GM19395 (cell line): ENCODE results near the gene MBOAT2.
"Not testable (repeated sequence)": the region's sequence is repeated elsewhere in the genome, so short reads cannot be mapped to it uniquely, and the experiment has no call there.

Experiments used
- ATAC-seq: cut with Tn5 transposase; IDR thresholded peaks from one replicate; pipeline ENCODE4 v1.9.1; 2021; ENCODE audit warnings: mild to moderate bottlenecking, moderate library complexity; ENCODE audit not compliant: unreplicated experiment

Gene MBOAT2

GRCh38 chr2:8965216-8965969, 38.1 kb downstream of the MBOAT2 start:
- ATAC-seq = no peak

DNA sequence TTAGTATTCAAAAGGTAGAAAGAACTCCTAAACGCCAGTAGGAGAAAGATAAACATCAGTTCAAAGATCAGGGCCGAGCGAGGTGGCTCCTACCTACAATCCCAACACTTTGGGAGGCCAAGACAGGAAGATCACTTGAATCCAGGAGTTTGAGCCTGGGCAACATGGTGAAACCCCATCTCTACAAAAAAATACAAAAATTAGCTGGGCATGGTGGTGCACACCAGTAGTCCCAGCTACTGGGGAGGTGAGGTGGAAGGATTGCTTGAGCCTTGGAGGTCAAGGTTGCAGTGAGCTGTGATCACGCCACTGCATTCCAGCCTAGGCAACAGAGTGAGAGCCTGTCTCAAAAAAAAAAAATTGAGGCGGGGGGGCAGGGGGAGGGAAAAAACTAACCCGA, 40.6 kb downstream of the MBOAT2 start:
- ATAC-seq = no peak

- no peak for ATAC-seq
These were observed 45.9 kb downstream of the MBOAT2 start for GRCh38 chr2:8957628-8958027.

DNA sequence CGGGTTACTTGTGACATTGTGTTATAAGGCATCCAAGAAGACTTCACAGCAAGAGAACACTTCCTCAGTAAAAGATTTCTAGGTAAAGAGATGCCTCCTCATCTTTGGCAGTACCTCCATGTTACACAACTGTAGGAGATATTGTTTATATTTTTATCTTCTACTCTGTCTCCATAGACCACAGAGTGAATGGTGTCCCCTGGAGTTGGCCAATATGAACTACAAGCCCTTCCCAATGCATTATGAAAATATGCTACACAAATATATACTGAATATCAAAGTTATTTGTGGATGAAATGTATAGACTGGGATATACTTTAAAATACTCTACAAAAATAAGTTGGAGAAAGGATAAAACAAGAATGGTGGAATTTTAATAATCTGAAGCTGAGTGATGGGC, 46.7 kb downstream of the MBOAT2 start:
- ATAC-seq = no peak

- ATAC-seq = no peak
These were observed 48.5 kb downstream of the MBOAT2 start for GRCh38 chr2:8954990-8955389.

- no peak for ATAC-seq
These were observed 50.0 kb downstream of the MBOAT2 start for GRCh38 chr2:8953525-8953924.

DNA sequence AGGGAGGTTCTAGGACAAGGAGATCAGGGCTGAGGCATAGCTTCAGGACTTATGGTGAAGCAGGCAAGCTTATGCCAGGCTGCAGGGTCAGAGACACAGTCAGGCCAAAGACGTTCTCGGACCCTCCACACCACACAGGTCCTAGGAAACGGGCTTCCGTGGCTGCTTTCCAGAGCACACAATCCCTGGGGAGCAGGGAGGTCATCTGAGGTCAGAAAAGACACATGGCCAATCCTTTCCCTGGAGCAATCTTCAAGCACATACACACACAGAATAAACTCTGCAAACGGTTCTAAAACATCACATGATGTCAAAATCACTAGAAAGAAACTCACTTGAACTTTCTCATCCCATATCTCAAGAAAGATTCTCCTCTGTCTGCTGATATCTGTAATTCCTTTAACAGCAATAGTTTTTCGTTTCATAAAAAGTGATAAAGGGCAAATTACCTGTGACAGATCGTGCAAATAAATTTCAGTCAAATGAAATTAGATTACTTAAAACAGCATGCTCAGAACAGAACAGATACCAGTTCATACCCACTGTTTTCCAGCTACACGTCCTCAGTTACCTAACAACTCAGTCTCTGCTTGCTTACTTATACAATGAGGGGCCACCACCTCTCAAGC, 63.9 kb downstream of the MBOAT2 start:
- ATAC-seq = no peak

DNA sequence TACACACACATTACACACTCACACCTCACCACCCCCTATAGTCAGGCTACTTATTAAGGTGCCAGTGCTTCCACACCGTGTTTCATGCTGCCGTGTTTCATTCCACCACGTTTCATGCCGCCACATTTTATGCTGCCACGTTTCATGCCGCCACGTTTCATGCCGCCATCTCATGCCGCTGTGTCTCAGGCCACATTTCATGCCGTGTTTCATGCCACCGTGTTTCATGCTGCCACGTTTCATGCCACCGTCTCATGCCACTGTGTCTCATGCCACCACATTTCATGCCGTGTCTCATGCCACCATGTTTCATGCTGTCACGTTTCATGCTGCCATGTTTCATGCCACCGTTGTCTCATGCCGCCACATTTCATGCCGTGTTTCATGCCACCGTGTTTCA, 65.1 kb downstream of the MBOAT2 start:
- no peak for ATAC-seq

DNA sequence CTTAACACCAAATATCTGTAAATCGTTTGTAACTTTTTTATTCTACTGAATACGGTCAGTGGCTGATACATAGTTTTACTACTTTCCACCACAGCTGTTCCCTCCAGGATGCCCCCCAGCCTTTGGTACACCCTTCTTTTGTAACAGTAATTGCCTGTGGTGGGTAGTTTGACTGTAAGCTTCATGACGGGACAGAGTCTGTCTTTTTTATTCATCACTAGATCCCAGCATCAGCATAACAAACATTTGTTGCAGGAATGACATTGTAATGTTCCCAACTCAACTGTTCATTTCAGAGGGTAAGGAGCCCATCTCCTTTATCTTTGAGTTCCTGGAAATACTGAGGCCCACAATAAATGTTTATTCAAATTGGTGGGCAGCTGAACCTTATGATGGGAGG, 67.5 kb downstream of the MBOAT2 start:
- ATAC-seq = no peak

GRCh38 chr2:8934338-8934737, 69.1 kb downstream of the MBOAT2 start:
- ATAC-seq = no peak

GRCh38 chr2:8932702-8933101, 70.8 kb downstream of the MBOAT2 start:
- ATAC-seq = no peak

DNA sequence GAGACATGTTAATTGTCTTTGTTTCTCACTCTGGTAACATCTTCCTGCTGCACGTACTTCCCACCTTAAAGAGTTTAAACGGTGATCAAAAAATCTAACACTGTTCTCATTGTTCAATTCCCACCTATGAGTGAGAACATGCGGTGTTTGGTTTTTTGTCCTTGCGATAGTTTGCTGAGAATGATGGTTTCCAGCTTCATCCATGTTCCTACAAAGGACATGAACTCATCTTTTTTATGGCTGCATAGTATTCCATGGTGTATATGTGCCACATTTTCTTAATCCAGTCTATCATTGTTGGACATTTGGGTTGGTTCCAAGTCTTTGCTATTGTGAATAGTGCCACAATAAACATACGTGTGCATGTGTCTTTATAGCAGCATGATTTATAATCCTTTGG, 73.3 kb downstream of the MBOAT2 start:
- not testable (repeated sequence) for ATAC-seq

DNA sequence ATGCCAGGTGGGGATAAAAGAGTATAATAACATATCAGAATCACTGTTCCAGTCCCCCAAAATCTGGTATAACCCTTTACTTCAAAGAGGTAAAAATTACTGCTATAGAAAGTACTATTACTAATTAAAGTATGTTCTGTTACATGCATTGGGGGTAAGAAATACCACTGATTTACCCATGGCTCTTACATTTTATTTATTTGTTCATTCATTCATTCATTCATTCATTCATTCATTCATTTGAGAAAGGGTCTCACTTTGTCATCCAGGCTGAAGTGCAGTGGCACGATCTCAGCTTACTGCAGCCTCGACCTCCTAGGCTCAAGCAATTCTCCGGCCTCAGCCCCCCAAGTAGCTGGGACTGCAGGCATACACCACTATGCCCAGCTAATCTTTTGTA, 74.4 kb downstream of the MBOAT2 start:
- no peak for ATAC-seq

- ATAC-seq = no peak
These were observed 75.7 kb downstream of the MBOAT2 start for GRCh38 chr2:8927510-8928455.

- no peak for ATAC-seq
These were observed 77.1 kb downstream of the MBOAT2 start for GRCh38 chr2:8926356-8926755.

DNA sequence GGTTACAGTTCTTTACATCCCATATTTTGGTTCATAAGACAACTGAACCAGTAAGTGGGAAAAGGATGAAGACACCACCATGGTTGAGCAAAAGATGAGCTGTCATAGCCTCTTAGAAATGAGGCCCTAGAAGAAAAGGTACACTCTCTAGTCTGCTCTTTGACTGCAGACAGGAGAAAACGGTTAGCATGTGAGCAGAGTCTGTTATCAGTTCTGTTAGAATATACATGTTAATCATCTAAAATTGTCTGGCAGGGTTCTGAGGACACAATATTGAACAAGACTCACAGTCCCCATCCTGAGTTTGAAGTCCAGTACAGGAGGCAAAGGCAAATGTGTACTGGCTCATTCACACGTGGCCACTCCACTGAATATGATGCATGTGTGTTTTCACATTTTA, 78.1 kb downstream of the MBOAT2 start:
- ATAC-seq = no peak

GRCh38 chr2:8923183-8923582, 80.3 kb downstream of the MBOAT2 start:
- no peak for ATAC-seq

DNA sequence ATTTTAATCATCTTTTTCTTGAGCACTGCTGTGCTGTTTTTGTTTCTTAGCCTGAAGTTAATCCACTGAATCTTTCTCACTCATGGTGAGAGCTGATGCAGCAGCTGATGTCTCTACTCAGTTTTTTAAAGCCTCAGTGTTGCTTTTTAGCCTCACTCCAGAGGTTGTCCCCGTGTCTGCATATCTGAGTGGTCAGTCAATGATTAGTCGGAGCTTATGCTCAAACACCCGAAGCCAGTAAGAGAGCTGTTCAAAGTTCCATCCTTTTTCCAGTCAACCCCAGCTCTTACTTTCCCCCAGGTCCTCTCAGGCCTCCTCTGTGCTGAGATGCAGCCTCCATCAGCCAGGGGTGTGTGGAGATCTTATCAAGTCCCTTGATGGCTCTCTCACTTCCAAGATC, 81.1 kb downstream of the MBOAT2 start:
- no peak for ATAC-seq

DNA sequence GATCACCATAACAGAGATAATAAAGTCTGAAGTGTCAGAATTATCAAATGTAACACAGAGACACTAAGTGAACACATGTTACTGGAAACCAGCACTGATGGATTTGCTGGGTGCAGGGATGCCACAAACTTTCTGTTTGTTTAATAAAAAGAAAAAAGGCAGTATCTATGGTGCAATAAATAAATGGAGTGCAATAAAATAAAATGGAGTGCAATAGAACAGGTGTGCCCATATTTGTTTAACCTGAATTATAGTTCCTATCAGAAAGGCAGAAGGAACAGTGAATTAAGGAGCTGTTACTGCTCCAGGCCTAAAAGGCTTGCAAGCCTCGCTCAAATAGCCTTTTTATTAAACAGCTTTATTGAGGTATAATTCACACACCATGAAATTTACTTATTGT, 85.1 kb downstream of the MBOAT2 start:
- no peak for ATAC-seq

DNA sequence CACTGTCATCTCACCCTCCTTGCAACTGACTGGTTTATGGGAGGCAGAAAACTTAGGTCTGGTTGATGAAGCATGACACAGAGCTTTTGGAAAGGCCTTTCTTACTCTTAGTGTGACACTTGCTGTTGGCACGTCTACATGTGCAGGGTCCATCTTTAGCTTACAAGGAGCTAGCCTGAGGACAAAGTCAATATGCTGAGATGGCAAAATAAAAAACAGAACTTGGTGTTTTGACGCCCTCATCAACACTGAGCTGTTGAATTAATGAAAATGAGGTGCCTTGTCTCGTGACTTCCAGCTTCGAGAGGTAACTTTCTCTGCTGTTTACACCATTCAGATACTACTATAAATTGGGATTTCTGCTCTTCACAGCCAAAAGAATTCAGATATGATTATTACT, 87.5 kb downstream of the MBOAT2 start:
- ATAC-seq = no peak

- ATAC-seq = not testable (repeated sequence)
These were observed 89.7 kb downstream of the MBOAT2 start for GRCh38 chr2:8913767-8914166.
